Measurements from ENCODE around the gene GNRH2. TPM values are rescaled to one million over a fixed set of nuclear protein-coding genes. Genes with fewer than 3 reads are reported as not detected.
A peak's percentile ranks its signal among the peaks of the same experiment; 100 is the strongest.

The GNRH2 gene
- total and polyA plus RNA-seq, 2 of the 8 experiments (the other 6 are each of a cell fraction or from before 2014, with no cell fraction given): 0.09 to 0.82 TPM

GRCh38 chr20:3094848-3095629 lies 51.6 kb downstream of the GNRH2 start:
- TF ChIP-seq CHD1 (IDR thresholded peaks at IDR 0.05; ENCODE audit: low read depth, low read length) (no peak), EZH2 (IDR thresholded peaks at IDR 0.05; ENCODE audit: low read depth, low read length, severe bottlenecking) (peak; percentile 35)
- H3K9me3 ChIP-seq (ENCODE audit: insufficient read depth in 2 of 2, low read depth in 1 of 2, low read length in 1 of 2): no peaks in the 10 kb centered on the region
- no peak overlapping the region for H2BK15ac ChIP-seq (ENCODE audit: low read length)
- no peak overlapping the region for H3K56ac ChIP-seq (replicated peaks; ENCODE audit: insufficient read length, low read depth, low read length)
- H2AK5ac ChIP-seq (ENCODE audit: low read depth, low read length): no peak overlapping the region
- 0 out of 2 replicates have a peak overlapping the region, but pooled peaks have one; percentile 13 for H2BK20ac ChIP-seq (ENCODE audit: low read length)
- H3K4me2 ChIP-seq (ENCODE audit: insufficient read depth in 1 of 2, low read depth in 2 of 2, low read length in 2 of 2): no peak overlapping the region
- 94% methylated on average over 13 of the region's 13 CpGs; no CpG with 5 or more reads in 1 of the 2 experiments for WGBS, 2 experiments (ENCODE audit: extremely low coverage in 1 of 2, insufficient coverage in 1 of 2, insufficient read length in 1 of 2, insufficient replicate concordance in 2 of 2, low coverage in 1 of 2, low lambda C conversion rate in 2 of 2, missing lambda C conversion rate in 1 of 2)
- DNase-seq (ENCODE audit: low read depth in 1 of 2, low spot score in 2 of 2) (no peak), FAIRE-seq (no peak)
- no peak overlapping the region; the same call in 1 of the 2 replicates for H3K27ac ChIP-seq (ENCODE audit: low read depth, low read length)
- H3K14ac ChIP-seq (ENCODE audit: insufficient read length): no peak overlapping the region
- H3K4me3 ChIP-seq (ENCODE audit: extremely low read depth in 1 of 4, insufficient read depth in 2 of 4, low read depth in 3 of 4, low read length in 4 of 4): no peak overlapping the region
- H3K23ac ChIP-seq (ENCODE audit: insufficient read length): no peak overlapping the region
- H3K79me2 ChIP-seq (ENCODE audit: control insufficient read depth in 1 of 2, insufficient read depth in 2 of 2, low read length in 2 of 2): no peaks in the 10 kb centered on the region
- H4K5ac ChIP-seq (ENCODE audit: insufficient read length, low read depth, low read length): no peak overlapping the region
- peaks cover 0 to 6% (median 2%) of the 10 kb centered on the region in 4 experiments; a peak in 2 of 7 replicates for H3K4me1 ChIP-seq (replicated peaks in 1 of 4; ENCODE audit: control insufficient read depth in 3 of 4, insufficient read depth in 4 of 4, low read length in 3 of 4)
- peak overlapping the region; percentile 36 for H4K91ac ChIP-seq (replicated peaks; ENCODE audit: insufficient read length, low read length)
- no peaks in the 10 kb centered on the region for H4K20me1 ChIP-seq (replicated peaks in 1 of 2; ENCODE audit: control insufficient read depth in 1 of 2, insufficient read depth in 2 of 2, low read length in 2 of 2)
- H3K4ac ChIP-seq (replicated peaks; ENCODE audit: insufficient read length, low read depth, low read length): no peak overlapping the region
- no peak overlapping the region for H3K9ac ChIP-seq (replicated peaks in 1 of 4; ENCODE audit: extremely low read depth in 1 of 4, low read depth in 3 of 4, low read length in 3 of 4)
- peaks cover 2 to 21% (median 13%) of the 10 kb centered on the region in 4 experiments for H3K27me3 ChIP-seq (replicated peaks in 1 of 4; ENCODE audit: control insufficient read depth in 3 of 4, extremely low read depth in 1 of 4, insufficient read depth in 3 of 4, low read length in 3 of 4)
- no peaks in the 10 kb centered on the region for H3K79me1 ChIP-seq (ENCODE audit: low read depth, low read length)
- no peaks in the 10 kb centered on the region for H3K36me3 ChIP-seq (ENCODE audit: control insufficient read depth in 2 of 4, insufficient read depth in 4 of 4, low read length in 3 of 4)
- ChIA-PET CTCF (ENCODE audit: partially characterized antibody) (interaction anchor here (0.6 to 8.2 kb wide), 7 partner anchors 10 to 279 kb away, joined by 3 to 50 read pairs (median 3); partner anchors contain the start of gene TMEM239), POLR2A (ENCODE audit: partially characterized antibody) (interaction anchor here (1.3 kb wide), 1 partner anchor 9 kb away, joined by 3 read pairs; no protein-coding TSS in a partner anchor)
- 0 out of 2 replicates have a peak overlapping the region, but pooled peaks have one; percentile 3 for H3K18ac ChIP-seq (ENCODE audit: extremely low read depth, low read length)
- peak overlapping the region; percentile 10 for H2BK120ac ChIP-seq (replicated peaks; ENCODE audit: low read depth, low read length)
- 0 out of 2 replicates have a peak overlapping the region, but pooled peaks have one; percentile 77 for H2AFZ ChIP-seq (ENCODE audit: low read length)
- H2BK5ac ChIP-seq (ENCODE audit: low read depth, low read length): peak overlapping the region; percentile 82; the same call in 1 of the 2 replicates
- H3K23me2 ChIP-seq (ENCODE audit: low read depth, low read length): no peaks in the 10 kb centered on the region; the same call in 1 of the 2 replicates
- H2BK12ac ChIP-seq (ENCODE audit: low read depth, low read length): no peak overlapping the region; the same call in 1 of the 2 replicates
- peak overlapping the region; percentile 73 for H4K8ac ChIP-seq (ENCODE audit: extremely low read depth, insufficient read depth, low read length)

All from H1 (cell line).